Stimulated activated naive CD8-positive, alpha-beta T cell treated with anti-CD3 and anti-CD28 coated beads, Interleukin-15, Interleukin-2, amounts not matched to agents 100 U/mL and 50 U/mL, for 24 hours (primary cell): Measurements from ENCODE around the gene ANKZF1.

ENCODE experiments used
- ATAC-seq: fragments of 150-1000 bp; cut with Tn5 transposase; one replicate; pipeline ENCODE4 v1.10.0; 2021
- DNase-seq: peaks from one replicate; pipeline ENCODE4 v3.0.0; 2021

The ANKZF1 gene

GRCh38 chr2:219228041-219228910 lies 1.3 kb upstream of the ANKZF1 start:
- ATAC-seq (no peak), DNase-seq (no peak)

- no peak for DNase-seq
- ATAC-seq, result no peak
Measured at GRCh38 chr2:219228911-219229304, 698 bp upstream of the ANKZF1 start.

- ATAC-seq, result peak; percentile 25
- peak; percentile 75 for DNase-seq
Measured at GRCh38 chr2:219230059-219230540, 494 bp downstream of the ANKZF1 start.

- no peak for DNase-seq
- ATAC-seq, result no peak
Measured at GRCh38 chr2:219234331-219234730, 4.7 kb downstream of the ANKZF1 start.

GRCh38 chr2:219243291-219243761 lies 13.7 kb downstream of the ANKZF1 start:
- ATAC-seq (no peak), DNase-seq (no peak)

- DNase-seq, result no peak
- ATAC-seq, result no peak
Measured at GRCh38 chr2:219244789-219245147, 15.2 kb downstream of the ANKZF1 start.

GRCh38 chr2:219245148-219245898 lies 15.7 kb downstream of the ANKZF1 start, which contains the start of the genes GLB1L and STK16:
TSS of gene GLB1L (minus strand) at chr2:219245444. CDS start at chr2:219243573, 1,871 bp downstream.
TSS of gene STK16 (plus strand) at chr2:219245479. CDS start at chr2:219246000, 521 bp downstream.
- ATAC-seq (peak; percentile 60), DNase-seq (peak; percentile 95)

GRCh38 chr2:219245899-219246230 lies 16.3 kb downstream of the ANKZF1 start:
- ATAC-seq (no peak), DNase-seq (no peak)

GRCh38 chr2:219246559-219246958 lies 17.0 kb downstream of the ANKZF1 start:
- no peak for DNase-seq
- ATAC-seq, result no peak

- ATAC-seq, result peak; percentile 78
Measured at GRCh38 chr2:219247678-219248642, 18.4 kb downstream of the ANKZF1 start.

GRCh38 chr2:219248845-219249202 lies 19.2 kb downstream of the ANKZF1 start:
- ATAC-seq, result no peak
- no peak for DNase-seq

More at GRCh38 chr2:219247678-219248642, 18.4 kb downstream of the ANKZF1 start:
- DNase-seq, result peak; percentile 69

GRCh38 chr2:219249203-219249980 lies 19.8 kb downstream of the ANKZF1 start:
- peak; percentile 44 for DNase-seq
- ATAC-seq, result no peak

GRCh38 chr2:219250049-219250781 lies 20.6 kb downstream of the ANKZF1 start:
- ATAC-seq (no peak), DNase-seq (no peak)

- ATAC-seq, result no peak
- DNase-seq, result no peak
Measured at GRCh38 chr2:219251656-219252055, 22.1 kb downstream of the ANKZF1 start.

GRCh38 chr2:219252084-219252483 lies 22.5 kb downstream of the ANKZF1 start:
- no peak for DNase-seq

GRCh38 chr2:219252570-219252899 lies 22.9 kb downstream of the ANKZF1 start:
- ATAC-seq, result no peak
- no peak for DNase-seq

More at GRCh38 chr2:219252084-219252483, 22.5 kb downstream of the ANKZF1 start:
- no peak for ATAC-seq

- peak; percentile 59 for DNase-seq
- peak; percentile 6 for ATAC-seq
Measured at GRCh38 chr2:219252900-219253752, 23.5 kb downstream of the ANKZF1 start, which contains the start of gene TUBA4B. TSS of gene TUBA4B (plus strand) at chr2:219253243. CDS start at chr2:219253408, 165 bp downstream.

GRCh38 chr2:219253753-219254589 lies 24.4 kb downstream of the ANKZF1 start, which contains the start of gene TUBA4A:
TSS of gene TUBA4A (minus strand) at chr2:219253918. CDS start at chr2:219253858, 60 bp downstream.
- ATAC-seq, result peak; percentile 75

More at GRCh38 chr2:219253753-219254589, 24.4 kb downstream of the ANKZF1 start, which contains the start of gene TUBA4A:
- DNase-seq, result peak; percentile 92
